ENCODE data around the gene PCDH15.

The PCDH15 gene

DNA sequence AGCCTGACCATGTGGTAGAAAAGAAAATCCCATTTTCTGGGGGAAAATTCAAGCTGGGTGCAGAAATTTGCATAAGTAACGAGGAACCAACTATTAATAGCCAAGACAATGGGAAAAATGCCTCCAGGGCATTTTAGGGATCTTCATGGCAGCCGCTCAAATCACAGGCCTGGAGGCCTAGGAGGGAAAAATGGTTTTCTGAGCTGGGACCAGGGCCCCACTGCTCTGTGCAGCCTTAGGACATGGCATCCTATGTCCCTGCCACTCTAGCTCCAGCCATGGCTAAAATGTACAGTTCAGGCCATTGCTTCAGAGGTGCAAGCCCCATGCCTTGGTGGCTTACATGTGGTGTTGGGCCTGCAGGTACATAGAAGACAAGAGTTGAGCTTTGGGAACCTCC is 459.0 kb downstream of the PCDH15 start:
- DNase-seq, result no peak

DNA sequence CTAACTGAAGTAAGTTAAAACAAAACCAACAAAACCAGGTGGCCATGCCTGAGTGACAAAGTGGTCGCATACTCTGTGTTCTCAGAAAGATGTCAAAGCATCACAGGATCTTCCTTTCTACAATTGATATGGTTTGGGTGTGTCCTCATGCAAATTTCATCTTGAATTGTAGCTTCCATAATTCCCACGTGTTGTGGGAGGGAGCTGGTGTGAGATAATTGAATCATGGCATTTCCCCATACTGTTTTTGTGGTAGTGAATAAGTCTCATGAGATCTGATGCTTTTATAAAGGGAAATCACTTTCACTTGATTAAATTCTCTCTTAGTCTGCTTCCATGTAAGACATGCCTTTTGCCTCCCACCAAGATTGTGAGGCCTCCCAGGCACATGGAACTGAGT is 465.7 kb downstream of the PCDH15 start:
- DNase-seq, result no peak

DNA sequence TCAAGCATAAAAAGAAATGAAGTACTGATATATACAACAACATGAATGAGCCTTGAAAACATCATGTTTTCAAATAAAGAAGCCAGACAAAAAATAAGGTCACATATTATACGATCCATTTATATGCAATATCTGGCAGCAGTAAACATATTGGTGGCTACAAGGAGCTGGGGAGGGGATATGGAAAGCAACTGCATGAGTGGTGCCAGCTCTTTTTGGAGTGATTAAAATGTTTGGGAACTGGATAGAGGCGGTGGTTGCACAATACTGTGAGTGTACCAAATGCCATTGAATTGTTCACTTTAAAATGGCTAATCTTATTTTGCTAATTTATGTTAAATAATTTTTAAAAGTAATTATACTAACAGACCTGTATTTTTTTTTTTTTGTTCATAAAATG is 481.7 kb downstream of the PCDH15 start:
- no peak for DNase-seq

DNA sequence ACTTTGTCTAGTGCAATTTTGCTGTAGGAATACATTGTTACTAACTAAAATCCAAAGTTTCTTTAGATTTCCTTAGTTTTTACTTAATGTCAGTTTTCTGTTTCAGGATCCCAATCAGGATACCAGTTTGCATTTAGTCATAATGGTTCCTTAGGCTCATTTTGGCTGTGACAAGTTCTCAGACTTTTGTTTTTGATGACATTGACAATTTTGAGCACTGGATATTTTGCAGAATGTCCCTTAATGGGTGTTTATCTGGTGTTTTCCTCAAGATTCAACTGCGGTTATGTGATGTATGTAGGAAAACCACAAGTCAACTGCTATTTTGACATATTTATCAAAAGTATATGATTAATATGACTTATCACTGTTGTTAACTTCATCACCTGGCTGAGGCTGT is 482.6 kb downstream of the PCDH15 start:
- DNase-seq, result no peak

DNA sequence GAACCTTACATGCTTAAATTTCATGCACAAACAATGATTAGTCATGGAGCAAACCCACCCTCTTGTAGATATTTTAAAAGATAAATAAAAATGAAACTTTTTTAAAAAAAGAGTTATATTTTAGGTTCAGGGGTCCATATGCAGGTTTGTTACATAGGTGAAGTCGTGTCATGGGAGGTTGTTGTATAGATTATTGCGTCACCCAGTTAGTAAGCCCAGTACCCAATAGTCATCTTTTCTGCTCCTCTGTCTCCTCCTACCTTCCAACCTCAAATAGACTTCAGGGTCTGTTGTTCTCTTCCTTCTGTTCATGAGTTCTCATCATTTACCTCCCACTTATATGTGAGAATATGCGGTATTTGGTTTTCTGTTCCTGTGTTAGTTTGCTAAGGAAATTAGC is 486.6 kb downstream of the PCDH15 start:
- DNase-seq, result no peak

DNA sequence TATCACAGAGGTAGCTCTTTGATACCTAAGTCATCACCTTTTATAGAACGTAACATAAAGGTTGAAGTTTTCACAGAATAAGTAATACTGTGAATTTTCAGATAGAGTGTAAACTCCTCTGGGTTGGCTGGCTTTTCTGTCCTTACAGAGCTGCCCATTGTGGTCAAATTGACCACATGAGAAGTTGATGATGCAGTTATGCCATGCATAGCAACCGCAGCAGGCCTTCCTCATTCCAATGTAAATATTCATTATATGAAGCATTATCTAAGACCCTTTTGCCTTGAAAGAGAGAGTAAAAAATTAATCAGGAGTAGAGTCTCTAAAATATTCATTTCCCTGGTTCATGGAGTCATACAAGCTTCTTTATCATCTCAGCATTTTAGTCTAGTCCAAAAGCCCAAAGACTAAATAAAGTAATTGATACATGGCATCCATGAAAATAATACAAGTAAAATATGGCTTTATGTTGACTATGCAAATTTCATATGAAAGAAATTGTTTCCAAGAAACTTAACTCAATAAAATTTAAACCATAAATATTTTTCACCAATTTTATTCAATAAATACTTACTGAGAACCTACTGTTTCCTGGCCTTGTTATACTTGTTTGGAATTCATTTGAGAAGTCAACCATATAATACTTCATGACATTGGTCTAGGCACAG is 516.4 kb downstream of the PCDH15 start:
- no peak for DNase-seq

DNA sequence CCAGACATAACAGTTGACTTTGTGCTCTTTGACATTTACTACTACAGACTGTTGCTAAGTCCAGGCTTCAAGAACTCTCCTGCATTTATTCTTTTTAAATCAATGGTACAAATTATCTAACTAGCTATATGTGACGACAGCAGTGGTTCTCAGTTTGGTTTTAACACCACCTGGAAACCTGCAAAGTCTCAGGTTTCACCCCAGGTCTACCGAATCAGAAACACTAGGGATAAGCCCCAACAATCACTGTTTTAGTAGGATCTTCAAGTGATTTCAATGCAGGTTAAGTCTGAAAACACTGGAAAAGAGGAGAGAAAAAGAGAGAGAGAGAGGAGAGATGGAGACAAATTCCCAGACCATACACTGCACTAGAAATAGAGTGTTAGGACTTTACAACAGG is 519.0 kb downstream of the PCDH15 start:
- no peak for DNase-seq

DNA sequence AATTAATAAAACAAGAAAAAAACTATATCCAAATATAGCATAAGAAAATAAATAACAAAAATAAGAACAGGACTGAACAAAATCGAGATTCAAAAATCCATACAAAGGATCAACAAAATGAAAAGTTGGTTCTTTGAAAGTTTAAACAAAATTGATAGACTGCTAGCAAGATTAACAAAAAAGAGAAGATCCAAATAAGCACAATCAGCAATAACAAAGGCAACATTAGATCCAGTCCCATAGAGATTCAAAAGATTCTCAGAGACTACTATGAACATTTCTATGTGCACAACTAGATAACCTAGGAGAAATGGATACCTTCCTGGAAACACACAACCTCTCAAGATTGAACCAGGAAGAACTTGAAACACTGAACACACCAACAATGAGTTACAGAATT is 534.6 kb downstream of the PCDH15 start:
- no peak for DNase-seq

DNA sequence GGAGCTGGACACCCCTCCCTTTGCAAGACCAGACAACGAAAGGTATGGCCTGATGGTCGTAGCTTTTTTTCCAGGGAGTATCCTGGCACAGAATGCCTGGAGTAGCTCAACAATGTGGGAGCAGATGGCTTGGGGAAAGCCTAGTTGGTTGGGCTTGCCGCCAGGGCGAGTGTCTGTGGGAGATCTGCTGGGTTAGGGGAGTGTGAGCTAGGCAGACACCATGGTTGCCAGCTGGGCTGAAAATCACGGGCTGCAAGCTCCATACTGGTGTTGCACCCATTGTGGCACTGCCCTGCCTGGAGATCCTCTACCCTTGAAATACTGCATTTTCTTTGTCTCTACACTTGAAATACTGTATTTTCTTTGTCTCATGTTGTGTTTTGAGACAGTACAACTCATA is 538.3 kb downstream of the PCDH15 start:
- DNase-seq, result no peak

DNA sequence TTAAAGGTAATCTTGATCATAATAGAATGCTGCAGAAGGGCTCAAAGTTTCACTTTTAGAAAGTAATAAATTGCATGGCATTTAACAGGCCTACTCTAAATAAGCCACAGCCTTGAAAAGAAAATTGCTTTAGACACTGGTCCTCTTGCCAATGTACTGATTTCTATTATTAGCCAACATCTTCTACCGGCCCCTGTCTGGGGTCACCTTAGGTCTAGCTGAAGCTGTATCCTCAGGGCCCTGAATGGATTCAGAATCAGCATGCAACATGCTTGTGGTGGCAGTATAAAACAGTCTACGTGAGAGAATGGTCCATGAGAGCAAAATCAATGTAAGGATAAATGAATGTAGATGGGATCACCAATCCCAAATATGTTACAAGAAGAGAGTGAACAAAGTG is 541.9 kb downstream of the PCDH15 start:
- DNase-seq, result no peak

DNA sequence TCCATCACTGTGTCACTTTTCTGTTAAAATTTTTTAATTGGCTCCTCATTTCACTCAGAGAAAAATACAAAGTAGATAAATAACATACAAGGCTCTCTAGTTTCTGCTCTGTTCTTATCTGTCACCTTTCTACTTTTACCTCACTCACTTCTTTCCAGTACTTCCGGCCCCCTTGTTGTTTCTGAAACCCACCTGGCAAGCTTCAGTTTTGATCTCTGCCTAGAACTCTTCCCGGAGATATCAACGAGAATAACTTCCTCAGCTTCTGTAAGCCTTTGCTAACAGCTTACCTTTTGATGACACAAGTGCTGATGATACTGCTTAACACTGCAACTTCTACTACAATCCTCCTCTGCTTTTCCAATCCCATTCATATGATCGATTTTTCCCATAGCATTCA is 566.2 kb downstream of the PCDH15 start:
- no peak for DNase-seq

DNA sequence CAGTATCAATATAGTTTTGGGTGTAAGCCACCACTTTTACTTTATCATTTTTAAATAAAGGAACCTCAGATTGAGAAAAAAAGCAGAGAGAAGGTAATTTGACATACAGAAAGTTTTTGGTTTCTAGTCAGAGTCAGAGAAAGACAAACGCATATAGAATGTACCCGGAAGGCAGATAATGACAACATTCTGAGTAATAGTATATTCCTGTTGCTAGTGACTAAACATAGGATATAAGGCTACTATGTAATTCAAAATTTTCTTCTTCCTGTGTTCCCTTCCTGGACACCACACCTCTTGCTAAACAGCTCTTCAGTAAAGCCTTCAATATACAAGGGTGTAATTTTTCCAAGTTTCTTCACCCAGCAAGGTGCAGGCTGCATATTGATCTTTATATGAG is 597.6 kb downstream of the PCDH15 start:
- DNase-seq, result no peak

DNA sequence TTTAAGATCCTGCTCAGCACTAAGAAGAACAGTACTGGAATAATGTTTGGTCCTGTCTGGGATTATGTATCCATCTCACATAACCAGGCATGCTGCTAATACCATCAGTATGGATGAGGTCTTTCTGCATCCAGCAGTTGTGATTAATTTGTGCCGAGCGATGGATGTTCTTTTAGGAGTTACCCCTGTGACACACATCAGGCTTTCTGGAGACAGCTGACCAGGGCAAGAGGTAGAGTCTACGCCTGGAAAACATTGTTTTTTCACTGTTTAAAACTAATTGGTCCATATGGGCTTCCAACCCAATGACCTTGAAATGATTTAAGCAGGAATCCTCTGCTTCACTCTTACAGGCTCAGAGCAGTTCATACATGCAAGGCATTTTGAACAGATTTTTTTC is 603.0 kb downstream of the PCDH15 start:
- no peak for DNase-seq

DNA sequence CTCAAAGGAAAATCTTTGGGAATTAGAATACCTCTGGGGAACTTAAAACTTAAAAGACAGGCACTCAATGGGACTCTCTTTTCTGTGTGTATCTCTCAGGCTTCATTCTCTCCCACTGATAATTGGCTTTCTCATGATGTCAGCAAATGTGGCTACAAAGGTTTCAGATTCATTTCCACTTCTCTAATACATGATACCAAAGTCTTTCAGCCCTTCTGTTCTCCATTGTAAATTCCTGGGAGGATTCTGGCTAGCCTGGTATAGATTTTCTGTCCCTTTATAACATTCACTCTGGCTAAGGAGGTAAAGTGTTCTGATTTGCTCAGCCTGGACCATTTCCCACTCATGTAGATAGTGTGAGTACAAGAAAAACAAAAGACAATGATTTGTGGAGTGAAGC is 606.2 kb downstream of the PCDH15 start:
- DNase-seq, result no peak

DNA sequence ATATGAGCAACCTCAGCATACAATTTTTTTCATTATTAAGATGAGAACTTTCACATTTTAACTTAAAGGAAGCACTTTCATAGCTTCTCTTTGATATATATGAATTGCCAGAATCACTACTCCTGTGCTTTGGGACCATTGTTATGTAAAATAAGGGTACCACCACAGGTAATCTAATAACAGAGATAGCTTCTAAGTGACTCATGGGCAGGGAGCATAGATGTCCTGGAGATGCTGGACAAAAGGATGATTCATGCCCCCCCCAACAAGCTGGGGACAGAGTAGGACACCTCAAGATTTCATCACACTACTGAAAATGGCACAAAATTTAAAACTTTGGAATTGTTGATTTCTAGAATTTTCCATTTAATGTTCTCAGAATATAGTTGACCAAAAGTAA is 641.1 kb downstream of the PCDH15 start:
- DNase-seq, result no peak

DNA sequence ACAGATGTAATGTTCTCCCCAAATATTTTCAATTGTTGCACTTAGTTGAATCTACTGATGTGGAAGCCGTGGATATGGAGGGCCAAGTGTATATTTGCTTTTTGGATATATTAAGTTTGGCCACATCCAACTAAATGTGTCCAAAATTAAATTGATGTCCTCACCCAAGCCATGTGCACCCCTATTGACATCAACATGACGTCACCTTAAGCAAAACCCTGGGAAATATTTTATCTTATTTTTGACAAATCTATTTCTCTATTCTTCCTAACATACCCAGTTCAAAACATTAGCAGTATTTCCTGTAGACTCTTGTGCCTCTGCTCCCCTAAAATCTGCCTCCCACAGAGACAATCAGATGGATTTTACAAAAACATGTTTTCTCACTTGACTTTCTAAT is 652.5 kb downstream of the PCDH15 start:
- no peak for DNase-seq

DNA sequence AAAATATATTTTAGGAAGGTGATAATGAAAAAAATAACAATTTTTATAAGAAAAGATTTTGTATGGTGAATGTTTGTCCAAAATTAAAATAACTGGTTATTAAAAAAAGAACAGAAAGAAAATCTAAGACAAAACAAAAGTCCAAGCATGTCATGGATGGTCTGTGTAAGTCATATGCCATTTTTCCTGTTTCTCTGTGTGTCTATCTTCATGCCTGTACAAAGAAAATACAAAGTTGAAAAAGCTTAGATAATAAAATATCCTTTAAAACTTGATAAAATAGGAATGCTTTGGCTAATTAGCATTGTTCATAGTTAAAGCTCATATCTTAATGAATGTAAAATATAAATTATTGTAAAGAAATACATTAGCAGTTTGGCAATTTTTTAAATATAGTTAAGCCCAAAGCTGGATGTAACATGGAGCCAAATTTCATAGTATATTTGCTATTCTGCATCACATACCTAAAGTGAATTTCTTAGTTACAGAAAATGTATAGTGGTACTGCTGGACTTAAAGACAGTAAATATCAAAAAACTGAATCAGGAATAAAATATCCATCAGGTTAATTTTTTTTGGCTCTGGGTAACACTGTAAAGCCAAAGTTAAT is 661.1 kb downstream of the PCDH15 start:
- no peak for DNase-seq

DNA sequence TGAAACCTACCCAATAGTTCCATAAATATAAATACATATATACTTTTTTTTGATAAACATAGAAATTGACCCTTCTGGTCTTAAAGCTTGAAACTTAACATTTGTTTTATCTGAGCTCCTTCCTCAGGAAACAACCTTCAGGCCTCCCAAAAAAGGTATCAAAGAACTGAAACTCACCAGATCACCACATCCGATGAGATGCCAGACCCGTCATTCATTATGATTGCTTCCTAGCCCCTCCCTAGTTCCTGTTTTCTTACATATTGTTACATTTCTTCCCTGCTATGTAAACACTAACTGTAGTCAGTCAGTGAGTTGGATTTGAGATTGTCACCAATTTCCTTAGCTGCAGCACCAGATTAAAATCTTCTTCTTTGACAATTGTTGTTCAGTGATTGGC is 663.6 kb downstream of the PCDH15 start:
- no peak for DNase-seq

DNA sequence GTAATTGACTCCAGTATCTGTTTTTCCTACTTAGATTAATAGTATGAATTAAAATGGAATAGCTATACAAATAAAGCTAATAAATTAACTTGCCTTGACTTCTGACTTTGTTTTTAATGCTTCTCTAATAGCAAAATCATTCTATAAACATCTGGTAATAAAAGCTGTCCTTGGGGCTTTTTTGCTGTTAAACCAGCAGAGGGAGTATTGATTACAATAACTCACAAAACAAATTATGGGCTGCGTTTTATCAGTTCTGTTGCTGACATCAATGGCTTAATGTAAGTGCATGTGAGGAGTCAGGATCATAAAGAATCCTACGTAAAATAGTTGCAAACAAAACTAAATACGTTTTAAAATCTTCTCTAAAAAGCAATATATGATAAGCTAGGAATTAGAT is 667.8 kb downstream of the PCDH15 start:
- no peak for DNase-seq

DNA sequence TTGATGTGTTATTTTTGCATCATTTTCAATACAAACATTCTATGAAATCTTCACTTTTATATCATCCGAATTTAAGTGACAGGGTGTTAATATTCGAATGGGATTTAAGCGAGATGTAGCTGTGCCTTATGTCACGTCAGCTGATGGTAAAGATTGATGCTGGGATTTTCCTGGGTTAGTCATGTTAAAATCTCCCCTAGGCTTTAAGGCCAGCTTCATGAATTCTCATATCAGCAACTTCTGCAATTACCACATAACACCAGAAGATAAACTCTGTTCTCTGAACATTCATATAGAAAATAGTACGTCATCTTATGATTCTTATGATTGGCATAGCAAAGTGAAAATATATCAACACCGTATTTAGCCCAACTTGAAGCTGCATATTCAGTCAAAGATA is 669.2 kb downstream of the PCDH15 start:
- DNase-seq, result no peak

DNA sequence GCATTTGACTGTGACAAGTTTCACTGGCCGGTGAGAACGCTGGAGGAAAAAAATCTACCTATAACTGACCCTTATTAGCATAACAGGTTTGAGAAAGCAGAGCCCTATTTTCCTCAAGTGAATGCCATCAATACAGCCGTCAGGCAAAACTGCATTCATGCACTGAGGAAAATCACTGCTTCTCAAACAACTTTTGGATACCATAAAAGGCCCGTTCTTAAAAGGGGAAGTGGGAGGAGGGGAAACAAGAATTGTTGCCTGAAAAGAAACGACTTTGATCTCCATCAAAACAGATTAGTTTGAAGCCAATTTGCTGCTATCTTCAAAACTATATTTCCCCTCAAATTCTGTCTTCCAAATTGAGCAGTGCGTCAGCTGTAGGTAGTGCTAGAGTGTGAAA is 670.6 kb downstream of the PCDH15 start:
- no peak for DNase-seq

DNA sequence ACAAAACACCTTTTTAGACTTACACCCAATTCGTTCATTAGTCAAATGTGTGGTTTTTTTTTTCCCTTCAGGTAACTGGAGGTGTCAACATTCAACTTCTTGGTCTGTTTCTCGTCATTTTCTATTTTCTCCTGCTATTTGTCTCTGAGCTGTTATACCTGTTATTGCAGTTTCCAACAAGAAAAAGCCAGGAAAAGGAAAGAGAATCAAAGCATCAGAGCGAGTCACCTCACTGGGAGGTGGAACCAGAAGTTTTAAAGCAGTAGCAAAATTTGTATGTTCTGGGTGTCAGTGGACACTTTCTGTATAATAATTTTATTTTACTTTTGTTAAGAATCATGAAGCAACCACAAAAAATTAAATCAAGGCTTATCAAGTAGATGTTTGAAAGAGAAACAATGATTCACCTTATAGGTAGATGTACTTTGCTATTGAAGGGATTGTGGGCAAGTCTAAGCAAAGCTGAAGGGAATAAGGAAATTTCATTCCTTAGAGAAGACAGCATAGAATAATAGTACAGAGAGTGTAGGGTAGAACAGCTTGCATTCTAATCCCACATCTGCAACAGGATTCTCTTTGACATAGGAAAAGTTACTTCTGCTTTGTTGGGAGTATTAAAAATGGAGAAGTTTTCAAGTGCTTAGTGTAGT is 675.8 kb downstream of the PCDH15 start:
- no peak for DNase-seq

DNA sequence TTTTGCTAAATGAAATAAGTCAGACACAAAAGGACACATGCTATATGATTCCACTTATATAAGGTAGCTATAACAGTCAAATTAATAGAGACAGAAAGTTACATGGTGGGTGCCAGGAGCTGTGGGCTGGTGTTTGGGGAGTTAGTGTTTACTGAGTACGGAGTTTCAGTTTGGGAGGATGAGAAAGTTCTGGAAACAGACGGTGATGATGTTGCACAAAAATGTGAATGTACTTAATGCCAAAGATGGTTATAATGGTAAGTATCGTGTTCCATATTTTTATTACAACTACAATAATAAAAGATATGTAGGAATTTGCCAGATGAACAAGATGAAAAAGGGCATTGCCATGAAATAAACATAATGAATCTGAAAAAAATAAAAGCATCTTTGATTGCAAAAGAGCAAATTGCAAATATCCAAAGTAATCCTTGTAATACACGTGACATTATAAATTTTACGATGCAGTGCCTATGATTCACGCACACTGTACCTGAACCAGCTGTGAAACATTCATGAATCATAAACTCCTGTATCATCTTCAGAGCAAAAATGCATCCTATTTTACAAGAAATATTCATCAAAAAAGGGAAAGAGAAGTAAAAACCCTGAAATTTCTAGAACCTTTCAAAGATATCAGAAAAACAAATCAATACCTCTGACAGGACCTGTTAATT is 676.7 kb downstream of the PCDH15 start:
- no peak for DNase-seq

DNA sequence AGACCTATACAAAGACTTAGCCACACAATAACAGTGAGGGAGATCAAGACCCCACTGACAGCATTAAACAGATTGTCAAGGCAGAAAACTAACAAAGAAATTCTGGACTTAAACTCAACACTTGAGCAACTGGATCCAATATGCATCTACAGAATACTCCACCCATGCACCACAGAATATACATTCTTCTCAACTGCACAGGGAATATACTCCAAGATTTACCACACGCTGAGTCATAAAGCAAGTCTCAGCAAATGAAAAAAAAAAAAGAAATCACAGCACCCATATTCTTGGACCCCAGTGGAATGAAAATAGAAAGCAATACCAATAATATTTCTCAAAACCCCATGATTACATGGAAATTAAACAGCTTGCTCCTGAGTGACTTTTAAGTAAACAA is 680.2 kb downstream of the PCDH15 start:
- no peak for DNase-seq

Measured in GF-D8 (cell line).